ENCODE results near the gene ZNF575.

ZNF575 gene

DNA sequence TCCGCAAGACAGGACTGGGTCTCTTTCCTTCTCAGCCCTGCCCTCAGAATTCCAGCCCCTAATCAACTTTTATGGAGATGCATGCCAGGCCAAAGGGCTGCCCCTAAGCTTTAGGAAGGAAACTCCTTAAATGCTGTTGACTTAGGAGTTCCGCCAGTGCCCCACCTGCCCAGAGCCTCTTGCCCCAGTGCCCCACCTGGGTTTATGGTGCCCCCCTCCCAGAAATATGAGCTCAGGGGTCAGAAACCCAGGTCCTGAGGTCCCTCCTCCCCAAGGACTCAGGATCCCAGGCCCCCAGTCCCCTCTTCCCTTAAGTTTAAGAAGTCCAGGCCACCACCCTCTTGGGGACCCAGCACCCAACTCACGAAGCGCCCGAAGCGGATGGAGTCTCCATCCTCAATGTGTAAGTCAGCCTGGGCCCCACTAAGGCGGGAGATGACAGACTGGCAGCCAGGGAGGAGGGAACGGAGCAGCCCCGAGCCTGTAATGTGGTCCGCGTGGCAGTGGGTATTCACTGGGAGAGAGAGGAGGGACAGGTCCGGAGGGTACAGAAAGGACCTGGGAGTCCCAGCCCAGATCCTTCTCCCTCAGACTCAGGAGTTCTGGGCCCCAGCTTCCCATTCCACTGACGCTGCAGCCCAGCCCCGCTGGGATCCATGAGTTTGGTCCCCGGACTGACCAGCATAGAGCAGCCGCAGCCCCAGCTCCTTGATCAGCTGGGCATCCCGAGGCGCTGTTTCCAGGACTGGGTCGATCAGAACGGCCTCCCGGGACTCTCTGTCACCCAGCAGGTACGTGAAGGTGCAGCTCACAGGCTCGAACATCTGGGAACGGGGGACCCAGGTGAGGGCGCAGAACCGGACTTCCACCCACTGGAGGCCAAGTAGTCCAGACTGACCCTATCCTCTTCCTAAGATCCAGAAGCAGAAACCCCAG lies 6.9 kb upstream of the ZNF575 start:
- no peak for TF ChIP-seq GATA3 (IDR thresholded peaks at IDR 0.05; ENCODE audit: low read depth, low read length)
- TF ChIP-seq GATA2 (IDR thresholded peaks at IDR 0.05; ENCODE audit: low read depth, low read length): no peak

DNA sequence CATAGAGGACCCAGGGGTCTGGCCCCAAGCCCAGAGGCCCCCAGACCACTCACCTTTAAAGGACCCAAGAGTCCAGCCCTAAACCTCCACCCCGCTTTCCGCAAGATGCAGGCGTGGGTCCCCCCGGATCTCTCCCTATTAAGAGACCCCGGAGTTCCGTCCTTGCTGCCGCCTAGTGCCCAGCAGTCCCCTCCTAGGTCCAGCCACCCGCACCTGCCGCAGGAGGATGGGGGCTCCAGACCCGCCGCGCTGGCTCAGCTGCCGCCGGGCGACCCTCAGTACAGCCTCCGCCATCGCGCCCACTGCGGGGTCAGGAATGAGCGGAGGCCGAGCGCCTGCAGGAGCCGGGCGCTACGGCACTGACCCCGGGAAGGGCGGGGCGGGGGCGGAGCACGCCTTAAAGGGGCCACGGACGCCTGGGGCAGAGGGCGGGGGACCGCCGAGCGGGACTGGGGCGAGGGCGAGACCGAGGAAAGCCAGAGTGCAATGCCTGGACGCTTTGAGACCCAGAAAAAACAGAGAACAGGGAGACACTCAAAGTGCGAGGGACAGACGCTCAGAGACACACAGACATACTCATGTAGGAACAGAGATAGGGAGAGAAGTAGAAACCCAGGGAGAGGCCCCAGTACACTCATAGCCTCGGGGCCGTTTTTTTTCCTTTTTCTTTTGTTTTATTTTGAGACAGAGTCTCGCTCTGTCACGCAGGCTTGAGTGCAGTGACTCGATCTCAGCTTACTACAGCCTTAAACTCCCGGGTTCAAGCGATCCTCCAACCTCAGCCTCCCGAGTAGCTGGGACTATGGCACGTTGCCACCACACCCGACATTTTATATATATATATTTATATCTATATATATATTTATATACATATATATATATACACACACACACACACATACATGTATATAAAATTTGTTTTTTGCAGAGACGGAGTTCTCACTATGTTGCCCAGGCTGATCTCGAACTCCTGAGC lies 5.8 kb upstream of the ZNF575 start, which contains the start of gene ETHE1:
TSS of gene ETHE1 (minus strand) at position 318 of the 976 bp plus-strand sequence. CDS start at position 294, 24 bp downstream.
- TF ChIP-seq GATA3 (IDR thresholded peaks at IDR 0.05; ENCODE audit: low read depth, low read length) (no peak), GATA2 (IDR thresholded peaks at IDR 0.05; ENCODE audit: low read depth, low read length) (no peak)

- no peak for TF ChIP-seq GATA3 (IDR thresholded peaks at IDR 0.05; ENCODE audit: low read depth, low read length)
- TF ChIP-seq GATA2 (IDR thresholded peaks at IDR 0.05; ENCODE audit: low read depth, low read length): no peak
Measured at GRCh38 chr19:43527860-43528622, 4.9 kb upstream of the ZNF575 start.

DNA sequence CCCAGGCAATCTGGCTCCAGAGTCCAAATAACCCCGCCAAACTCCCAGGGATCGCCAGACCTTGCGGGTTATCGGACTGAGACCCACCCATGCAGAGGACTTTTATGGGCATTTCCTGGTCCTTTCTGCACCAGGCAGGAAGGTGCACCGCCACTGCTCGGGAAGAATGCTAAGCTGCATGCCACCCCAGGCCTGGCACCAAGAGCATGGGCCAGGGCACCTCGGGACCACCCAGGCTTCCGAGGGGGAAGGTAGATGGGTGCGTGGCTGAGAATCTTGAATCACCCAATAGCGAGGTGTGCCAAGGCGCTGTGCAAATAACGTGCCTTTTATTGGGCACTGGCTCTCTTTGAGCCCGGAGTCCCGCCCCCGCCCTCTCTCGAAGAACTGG lies 422 bp upstream of the ZNF575 start:
- TF ChIP-seq GATA2 (IDR thresholded peaks at IDR 0.05; ENCODE audit: low read depth, low read length): no peak
- no peak for TF ChIP-seq GATA3 (IDR thresholded peaks at IDR 0.05; ENCODE audit: low read depth, low read length)

GRCh38 chr19:43533546-43534304 lies 737 bp downstream of the ZNF575 start:
- TF ChIP-seq GATA2 (IDR thresholded peaks at IDR 0.05; ENCODE audit: low read depth, low read length) (no peak), GATA3 (IDR thresholded peaks at IDR 0.05; ENCODE audit: low read depth, low read length) (no peak)

GRCh38 chr19:43534305-43534815 lies 1.4 kb downstream of the ZNF575 start:
- no peak for TF ChIP-seq GATA3 (IDR thresholded peaks at IDR 0.05; ENCODE audit: low read depth, low read length)
- TF ChIP-seq GATA2 (IDR thresholded peaks at IDR 0.05; ENCODE audit: low read depth, low read length): no peak

DNA sequence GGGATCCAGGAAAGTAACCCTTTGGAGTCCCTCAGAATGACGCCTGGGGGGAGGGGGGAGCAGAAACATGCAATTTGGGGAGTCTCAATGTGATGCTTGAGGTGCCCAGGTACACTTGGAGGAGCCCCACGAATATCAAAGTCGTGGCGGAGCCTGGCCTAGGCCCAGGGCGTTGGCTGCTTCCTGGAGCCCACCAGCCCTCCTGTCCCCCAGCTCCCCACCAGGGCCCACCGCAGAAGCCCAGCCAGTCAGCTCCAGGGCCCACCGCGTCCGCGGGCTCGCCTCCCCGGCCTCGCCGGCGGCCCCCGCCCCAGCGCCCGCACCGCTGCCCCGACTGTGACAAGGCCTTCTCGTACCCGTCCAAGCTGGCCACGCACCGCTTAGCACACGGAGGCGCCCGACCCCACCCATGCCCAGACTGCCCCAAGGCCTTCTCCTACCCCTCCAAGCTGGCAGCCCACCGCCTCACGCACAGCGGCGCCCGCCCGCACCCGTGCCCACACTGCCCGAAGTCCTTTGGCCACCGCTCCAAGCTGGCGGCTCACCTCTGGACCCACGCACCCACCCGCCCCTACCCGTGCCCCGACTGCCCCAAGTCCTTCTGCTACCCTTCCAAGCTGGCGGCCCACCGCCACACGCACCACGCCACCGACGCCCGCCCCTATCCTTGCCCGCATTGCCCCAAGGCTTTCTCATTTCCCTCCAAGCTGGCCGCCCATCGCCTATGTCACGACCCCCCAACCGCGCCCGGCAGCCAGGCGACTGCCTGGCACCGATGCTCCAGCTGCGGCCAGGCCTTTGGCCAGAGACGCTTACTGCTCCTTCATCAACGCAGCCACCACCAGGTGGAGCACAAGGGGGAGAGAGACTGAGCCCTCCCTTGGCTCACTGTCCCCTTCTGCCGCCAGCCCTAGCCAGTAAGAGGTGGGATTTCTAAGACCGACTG lies 2.1 kb downstream of the ZNF575 start:
- TF ChIP-seq GATA2 (IDR thresholded peaks at IDR 0.05; ENCODE audit: low read depth, low read length) (no peak), GATA3 (IDR thresholded peaks at IDR 0.05; ENCODE audit: low read depth, low read length) (no peak)

DNA sequence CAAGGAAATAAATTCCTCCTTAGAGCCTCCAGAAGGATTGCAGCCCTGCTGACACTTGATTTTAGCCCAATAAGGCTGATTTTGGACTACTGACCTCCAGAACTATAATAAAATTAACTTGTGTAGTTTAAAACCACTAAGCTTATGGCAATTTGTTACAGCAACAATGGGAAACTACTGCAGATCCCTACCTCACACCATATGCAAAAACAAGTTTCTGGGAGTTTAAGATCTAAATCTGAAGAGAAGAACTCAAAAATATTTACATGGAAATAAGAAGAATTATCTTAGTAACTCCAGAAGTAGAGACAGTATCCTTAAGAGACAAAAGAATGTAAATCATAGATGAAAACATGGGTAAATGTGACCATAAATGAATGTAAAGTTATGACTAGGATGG lies 5.9 kb downstream of the ZNF575 start:
- TF ChIP-seq GATA3 (IDR thresholded peaks at IDR 0.05; ENCODE audit: low read depth, low read length): no peak
- no peak for TF ChIP-seq GATA2 (IDR thresholded peaks at IDR 0.05; ENCODE audit: low read depth, low read length)

DNA sequence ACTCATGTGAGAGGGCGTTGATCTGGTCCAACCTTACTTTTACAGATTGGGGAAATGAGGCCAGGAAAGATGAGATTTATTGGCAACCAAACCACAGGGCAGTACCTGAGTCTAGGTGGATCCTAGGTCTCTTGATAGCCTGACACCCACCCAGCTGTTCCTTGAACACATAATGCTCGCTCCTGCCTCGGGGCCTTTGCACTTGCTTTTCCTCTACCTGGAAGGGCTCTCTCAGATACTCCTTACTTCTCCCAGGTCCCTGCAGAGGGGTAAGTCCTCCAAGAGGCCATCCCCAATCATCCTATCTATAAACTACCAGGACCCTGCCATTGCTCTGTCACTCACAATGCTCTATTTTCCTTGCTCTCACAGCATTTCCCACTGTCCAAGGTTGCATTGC lies 7.4 kb downstream of the ZNF575 start:
- TF ChIP-seq GATA2 (IDR thresholded peaks at IDR 0.05; ENCODE audit: low read depth, low read length): no peak
- no peak for TF ChIP-seq GATA3 (IDR thresholded peaks at IDR 0.05; ENCODE audit: low read depth, low read length)

DNA sequence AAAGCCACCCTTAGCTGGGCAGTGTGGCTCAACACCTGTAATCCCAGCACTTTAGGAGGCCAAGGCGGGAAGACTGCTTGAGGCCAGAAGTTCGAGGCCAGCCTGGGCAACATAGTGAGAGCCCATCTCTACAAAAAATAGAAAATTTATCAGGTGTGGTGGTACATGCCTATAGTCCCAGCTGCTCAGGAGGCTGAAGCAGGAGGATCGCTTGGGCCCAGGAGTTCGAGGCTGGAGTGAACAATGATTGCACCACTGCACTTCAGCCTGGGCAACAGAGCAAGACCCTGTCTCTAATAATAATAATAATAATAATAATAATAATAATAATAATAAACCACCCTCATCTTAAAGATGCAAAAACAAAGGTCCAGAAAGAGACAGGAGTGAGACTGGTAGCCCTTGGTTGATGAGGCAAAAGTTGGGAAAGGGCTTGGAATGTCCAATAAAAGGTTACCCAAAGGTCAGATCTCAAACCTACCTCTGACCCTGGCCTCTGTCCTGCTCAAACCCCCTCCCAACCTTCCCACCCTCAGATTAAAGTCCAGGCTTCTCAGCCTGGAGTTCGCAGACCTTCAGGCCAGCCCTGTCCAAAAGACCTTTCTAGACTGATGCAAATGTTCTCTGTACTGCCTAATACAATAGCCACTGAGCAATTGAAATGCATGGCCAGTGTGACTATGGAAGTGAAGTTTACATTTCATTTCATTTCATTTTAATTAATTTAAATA lies 9.1 kb downstream of the ZNF575 start:
- TF ChIP-seq GATA3 (IDR thresholded peaks at IDR 0.05; ENCODE audit: low read depth, low read length): no peak
- no peak for TF ChIP-seq GATA2 (IDR thresholded peaks at IDR 0.05; ENCODE audit: low read depth, low read length)

- TF ChIP-seq GATA3 (IDR thresholded peaks at IDR 0.05; ENCODE audit: low read depth, low read length): no peak
- TF ChIP-seq GATA2 (IDR thresholded peaks at IDR 0.05; ENCODE audit: low read depth, low read length): no peak
Measured at GRCh38 chr19:43544077-43544476, 11.1 kb downstream of the ZNF575 start.
